Hematopoietic multipotent progenitor cell treated with erythropoietin and hydrocortisone succinate and interleukin-3 and kit ligand, for 15 days (in vitro differentiated cells): ENCODE data around the gene HPN.
"Not testable (repeated sequence)": the region's sequence is repeated elsewhere in the genome, so short reads cannot be mapped to it uniquely, and the experiment has no call there.

ENCODE experiments used
- DNase-seq: peaks from one replicate; pipeline ENCODE4 v3.0.0-alpha.2; 2015; ENCODE audit warnings: low spot score

Gene HPN

GRCh38 chr19:35041548-35042055 lies at the start of gene HPN:
HPN (plus strand) TSS chr19:35041721; CDS start chr19:35042507, 786 bp downstream.
- no peak for DNase-seq

- DNase-seq: not testable (repeated sequence)
Observed at GRCh38 chr19:34992582-34992981, 48.9 kb upstream of the HPN start.

DNA sequence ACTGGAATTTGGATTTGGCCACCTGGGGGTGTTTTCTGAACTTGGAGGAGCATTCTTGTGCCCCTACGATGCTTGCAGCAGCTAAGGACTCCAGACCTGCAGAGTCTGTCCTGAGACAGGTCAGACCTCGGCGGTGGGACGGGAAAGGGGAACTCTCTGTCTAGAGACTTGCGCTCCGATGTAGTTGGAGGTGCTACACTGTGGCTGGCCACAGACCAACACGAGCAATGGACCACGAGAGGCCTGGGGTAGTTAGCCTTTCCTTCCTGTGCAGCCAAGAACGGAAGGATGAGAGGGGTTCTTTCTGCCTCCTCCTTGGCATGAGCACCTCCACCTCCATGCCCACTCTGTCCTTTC lies 47.3 kb upstream of the HPN start:
- no peak for DNase-seq

DNA sequence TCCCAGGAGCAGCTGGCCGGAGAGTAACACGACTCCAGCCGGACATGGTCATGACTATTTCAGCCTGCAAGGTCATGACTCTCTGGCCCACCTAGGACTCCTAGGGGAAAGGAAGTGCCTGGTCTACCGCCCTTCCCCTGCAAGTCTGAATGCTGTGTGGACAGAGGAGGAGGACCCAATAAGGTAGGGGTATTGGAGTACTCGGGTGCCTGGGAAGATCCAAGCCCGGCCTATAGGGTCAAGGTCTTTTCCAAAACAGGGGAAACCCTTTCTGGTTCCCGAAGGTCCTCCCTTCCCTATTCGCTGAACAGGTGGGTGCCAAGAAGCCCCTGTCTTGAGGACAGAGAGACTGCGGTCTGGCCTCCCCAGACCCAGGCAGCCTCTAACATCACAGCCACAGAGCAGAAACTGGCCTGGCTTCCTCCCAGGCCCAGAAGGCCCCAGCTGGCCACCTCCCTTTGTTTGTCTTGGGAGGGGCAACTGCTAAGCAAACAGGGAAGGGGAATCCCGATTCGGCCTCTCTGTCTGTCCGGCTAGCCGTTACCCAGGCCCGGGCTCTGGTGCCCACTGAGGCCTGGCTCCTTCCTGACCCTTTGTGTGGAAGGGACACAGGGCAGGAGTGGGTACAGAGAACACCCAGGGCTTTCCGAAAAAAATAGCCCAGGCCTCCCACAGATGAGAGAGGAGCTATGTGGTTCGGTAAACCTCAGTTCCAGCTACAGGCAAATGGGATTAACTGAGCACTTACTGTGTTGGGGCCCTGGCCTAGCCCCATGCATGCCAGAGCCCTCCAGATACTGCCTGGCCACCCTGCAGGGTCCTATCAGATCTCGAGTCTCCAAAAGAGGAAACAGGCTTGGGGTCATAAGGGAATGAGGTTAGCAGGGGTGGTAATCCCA lies 46.6 kb upstream of the HPN start:
- DNase-seq: no peak

- no peak for DNase-seq
Observed at GRCh38 chr19:34995551-34995950, 46.0 kb upstream of the HPN start.

- no peak for DNase-seq
Observed at GRCh38 chr19:34997071-34997617, 44.4 kb upstream of the HPN start.

GRCh38 chr19:34998224-34998623 lies 43.3 kb upstream of the HPN start:
- not testable (repeated sequence) for DNase-seq

DNA sequence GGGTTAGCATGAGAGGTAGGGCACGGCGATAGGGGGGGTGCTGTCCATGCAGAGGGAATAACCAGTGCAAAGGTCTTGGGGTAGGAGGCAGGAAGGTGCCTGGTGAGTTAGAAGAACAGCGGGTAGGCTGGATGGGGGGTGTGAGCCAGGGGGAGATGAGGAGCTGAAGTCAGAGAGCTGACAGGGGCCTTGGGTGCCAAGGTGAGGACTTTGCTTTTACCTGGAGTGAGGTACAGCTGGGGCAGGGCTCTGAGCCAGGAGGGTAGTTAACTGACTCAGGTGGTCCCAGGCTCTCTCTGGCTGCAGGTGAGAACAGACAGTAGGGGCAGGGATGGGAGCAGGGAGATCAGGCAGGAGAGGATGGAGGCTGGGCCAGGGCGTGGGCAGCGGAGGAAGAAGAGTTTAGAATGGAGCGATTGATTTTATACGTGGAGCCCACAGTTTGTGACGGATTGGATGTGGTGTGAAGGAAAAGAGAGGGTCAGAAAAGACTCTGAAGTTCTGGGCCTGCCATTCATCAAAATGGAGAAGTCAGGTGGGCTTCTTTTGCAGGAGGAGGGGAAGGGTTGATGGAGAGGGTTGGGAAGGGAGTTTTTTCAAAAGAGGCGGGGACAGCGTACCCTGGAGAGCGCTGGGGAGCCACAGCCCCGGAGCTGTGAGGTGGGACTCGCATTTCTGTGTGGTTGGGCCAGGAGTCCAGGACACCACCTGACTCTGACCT lies 42.6 kb upstream of the HPN start:
- DNase-seq: no peak

- DNase-seq: peak; percentile 2
Observed at GRCh38 chr19:34999498-35000337, 41.8 kb upstream of the HPN start, which contains the start of gene GRAMD1A. GRAMD1A (plus strand) TSS chr19:35000323; CDS start chr19:35000479, 156 bp downstream.

DNA sequence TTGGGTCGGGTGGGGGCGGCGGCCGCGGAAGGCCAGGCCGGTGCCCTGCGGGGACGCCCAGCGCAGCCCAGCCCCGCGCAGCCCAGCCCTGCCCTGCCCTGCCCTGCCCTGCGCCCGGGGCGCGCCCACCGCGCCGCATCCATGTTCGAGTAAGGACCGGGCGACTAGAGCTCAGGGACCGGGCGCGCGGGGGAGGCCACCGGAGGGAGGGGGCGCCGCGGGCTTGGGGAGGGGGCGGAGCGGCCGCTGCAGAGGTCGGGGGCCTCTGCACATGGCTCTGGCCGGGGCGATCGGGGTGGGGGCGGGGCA lies 41.2 kb upstream of the HPN start:
- DNase-seq: no peak

- no peak for DNase-seq
Observed at GRCh38 chr19:35000647-35001501, 40.6 kb upstream of the HPN start.

- DNase-seq: no peak
Observed at GRCh38 chr19:35002037-35002535, 39.4 kb upstream of the HPN start.

GRCh38 chr19:35004517-35005255 lies 36.8 kb upstream of the HPN start:
- no peak for DNase-seq

GRCh38 chr19:35005256-35005977 lies 36.1 kb upstream of the HPN start:
- no peak for DNase-seq

DNA sequence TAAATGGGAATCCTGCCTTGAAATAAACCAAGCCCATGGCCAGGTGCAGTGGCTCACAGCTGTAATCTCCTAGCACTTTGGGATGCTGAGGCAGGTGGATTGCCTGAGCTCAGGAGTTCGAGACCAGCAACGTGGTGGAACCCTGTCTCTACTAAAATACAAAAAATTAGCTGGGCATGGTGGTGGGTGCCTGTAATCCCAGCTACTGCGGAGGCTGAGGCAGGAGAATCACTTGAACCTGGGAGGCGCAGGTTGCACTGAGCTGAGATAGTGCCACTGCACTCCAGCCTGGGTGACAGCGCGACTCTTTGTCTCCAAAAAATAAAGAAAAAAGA lies 35.5 kb upstream of the HPN start:
- not testable (repeated sequence) for DNase-seq

DNA sequence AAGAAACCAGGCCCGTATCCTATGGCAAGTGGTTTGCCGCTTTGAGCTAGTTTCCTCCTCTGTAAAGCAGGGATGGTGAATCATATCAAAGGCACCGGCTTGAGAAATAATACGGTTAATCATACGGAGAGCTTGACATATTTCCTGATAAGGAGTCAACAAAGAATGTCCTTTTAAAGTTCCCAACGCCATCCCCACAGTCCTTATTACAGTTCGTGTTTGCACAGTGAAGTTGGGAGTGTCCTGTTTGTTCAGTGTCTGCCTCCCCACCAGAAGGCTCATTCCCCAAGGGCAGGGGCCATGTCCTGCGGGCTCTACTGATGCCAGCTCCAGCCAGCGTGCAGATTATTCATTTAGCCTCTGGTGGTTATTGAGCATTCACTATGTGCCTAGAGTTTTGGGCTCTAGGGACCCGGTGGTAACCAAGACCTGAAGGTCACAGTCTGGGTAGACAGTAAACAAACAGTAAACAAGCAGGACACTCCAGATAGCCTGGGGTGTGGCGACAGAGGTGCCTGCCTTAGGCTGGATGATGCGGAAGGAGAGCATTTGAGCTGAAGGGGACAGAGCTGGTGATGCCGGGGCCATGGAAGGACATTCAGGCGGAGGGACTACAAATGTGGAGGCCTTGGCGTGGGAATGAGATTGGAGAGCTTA lies 35.1 kb upstream of the HPN start:
- DNase-seq: no peak

- no peak for DNase-seq
Observed at GRCh38 chr19:35006999-35007365, 34.5 kb upstream of the HPN start.

DNA sequence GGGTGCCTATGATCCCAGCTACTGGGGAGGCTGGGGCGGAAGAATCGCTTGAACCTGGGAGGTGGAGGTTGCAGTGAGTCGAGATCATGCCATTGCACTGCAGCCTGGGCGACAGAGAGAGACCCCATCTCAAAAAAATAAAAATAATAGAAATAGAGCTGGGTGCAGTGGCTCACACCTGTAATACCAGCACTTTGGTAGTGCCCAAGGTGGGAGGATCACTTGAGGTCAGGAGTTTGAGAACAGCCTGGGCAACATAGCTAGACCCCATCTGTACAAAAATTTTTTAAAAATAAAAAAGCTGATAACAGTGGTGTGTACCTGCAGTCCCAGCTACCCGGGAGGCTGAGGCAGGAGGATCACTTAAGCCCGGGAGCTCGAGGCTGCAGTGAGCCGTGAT lies 34.1 kb upstream of the HPN start:
- not testable (repeated sequence) for DNase-seq

GRCh38 chr19:35008891-35009341 lies 32.6 kb upstream of the HPN start:
- DNase-seq: no peak
